PC-9 (cell line): ENCODE measurements around the gene CKM. TPM values are rescaled to one million over a fixed set of nuclear protein-coding genes. Genes with fewer than 3 reads are reported as not detected.

Experiments used
- BruUV-seq: library from RNA; stranded (reverse); fragments of 400-500 nt; replicated peaks from 2 replicates; lab custom pipeline; 2021; lab: Mats Ljungman, UMichigan
- CTCF ChIA-PET: fragments of 300-600 bp; sonication (Branson Sonifier 250); formaldehyde crosslinking; loops from one replicate; lab custom pipeline; 2022; ENCODE audit warnings: antibody characterized with exemption; lab: Charles Lee
- POLR2A ChIA-PET: fragments of 300-600 bp; sonication (Branson Sonifier 250); formaldehyde crosslinking; loops from one replicate; lab custom pipeline; 2022; ENCODE audit warnings: antibody characterized with exemption; ENCODE audit not compliant: unreplicated experiment; lab: Charles Lee
- DNase-seq, 2 experiments: peaks; one replicate each; pipeline versions ENCODE4 v3.0.0 to v3.0.0-alpha.2; 2015 to 2022; ENCODE audit warnings: mixed read lengths in 1 of 2
- H2AFZ ChIP-seq: fragments of 200-600 bp; sonication (generic); 2 replicates; pipeline ENCODE4 v1.8.1; 2017; ENCODE audit warnings: antibody characterized with exemption
- H3F3A ChIP-seq: fragments of 200-600 bp; sonication (generic); 2 replicates; pipeline ENCODE4 v1.8.1; 2017; ENCODE audit warnings: antibody characterized with exemption, mild to moderate bottlenecking, low read depth; ENCODE audit not compliant: insufficient read depth
- H3K27ac ChIP-seq: fragments of 200-600 bp; sonication (generic); 2 replicates; pipeline ENCODE4 v1.6.1; 2016; ENCODE audit warnings: mixed run types
- H3K27me3 ChIP-seq: fragments of 200-600 bp; sonication (generic); 2 replicates; pipeline ENCODE4 v1.6.1; 2016; ENCODE audit warnings: low read depth, mixed run types; ENCODE audit not compliant: insufficient read depth
- H3K36me3 ChIP-seq: fragments of 200-600 bp; sonication (generic); 2 replicates; pipeline ENCODE4 v1.6.1; 2016; ENCODE audit warnings: low read depth, mixed run types
- H3K4me1 ChIP-seq: fragments of 200-600 bp; sonication (generic); replicated peaks from 2 replicates; pipeline ENCODE4 v1.6.1; 2016; ENCODE audit warnings: mixed run types; ENCODE audit not compliant: insufficient read depth
- H3K4me2 ChIP-seq: fragments of 200-600 bp; sonication (generic); 2 replicates; pipeline ENCODE4 v1.6.1; 2017; ENCODE audit warnings: mixed run types
- H3K4me3 ChIP-seq: fragments of 200-600 bp; sonication (generic); 2 replicates; pipeline ENCODE4 v1.6.1; 2016; ENCODE audit warnings: mixed run types
- H3K79me2 ChIP-seq: fragments of 200-600 bp; sonication (generic); 2 replicates; pipeline ENCODE4 v1.6.1; 2017; ENCODE audit warnings: low read depth, mixed run types
- H3K9me2 ChIP-seq: fragments of 200-600 bp; sonication (generic); 2 replicates; pipeline ENCODE4 v1.8.1; 2017; ENCODE audit warnings: mild to moderate bottlenecking; ENCODE audit not compliant: insufficient read depth
- H3K9me3 ChIP-seq: fragments of 200-600 bp; sonication (generic); 2 replicates; pipeline ENCODE4 v1.8.1; 2016; ENCODE audit warnings: low read depth; ENCODE audit not compliant: insufficient read depth
- H4K20me1 ChIP-seq: fragments of 200-600 bp; sonication (generic); 2 replicates; pipeline ENCODE4 v1.8.1; 2017; ENCODE audit not compliant: insufficient read depth
- CTCF ChIP-seq: fragments of 200-600 bp; sonication (generic); conservative IDR thresholded peaks from 2 replicates; pipeline ENCODE4 v1.6.1; 2017; ENCODE audit warnings: mixed run types, antibody characterized with exemption, mild to moderate bottlenecking, moderate library complexity
- EZH2 ChIP-seq: fragments of 200-600 bp; sonication (generic); IDR thresholded peaks from 2 replicates; pipeline ENCODE4 v1.8.0; 2017; ENCODE audit warnings: antibody characterized with exemption, low read depth
- intact Hi-C: fragments of 100-400 bp; cut with micrococcal nuclease; formaldehyde crosslinking; loops from one replicate; pipeline ENCODE4 v1.10.0; 2022; ENCODE audit not compliant: unreplicated experiment
- total RNA-seq: library from RNA; stranded (reverse); gene quantifications from 2 replicates; pipeline ENCODE4 v1.2.3, GENCODE V29; 2021

The CKM gene
- total RNA-seq, 1 experiment from 2014 or later: not detected

GRCh38 chr19:45350477-45351058 lies 27.9 kb upstream of the CKM start:
- TF ChIP-seq CTCF (no peak), EZH2 (no peak)
- Histone ChIP-seq H3K4me1 (no peaks in the 10 kb centered on the region), H3K9me3 (no peaks in the 10 kb centered on the region), H3K27ac (no peak overlapping the region), H3K27me3 (no peaks in the 10 kb centered on the region), H3K4me3 (no peak overlapping the region), H2AFZ (no peak overlapping the region), H3K4me2 (no peak overlapping the region), H3F3A (peaks cover 6% of the 10 kb centered on the region; the same call in 1 of the 2 replicates), H3K9me2 (no peaks in the 10 kb centered on the region), H3K36me3 (no peaks in the 10 kb centered on the region), H3K79me2 (no peaks in the 10 kb centered on the region), H4K20me1 (no peaks in the 10 kb centered on the region)
- CTCF ChIA-PET: no interaction called here
- POLR2A ChIA-PET: no interaction called here
- BruUV-seq: no TSS peak
- DNase-seq: no peak
- intact Hi-C loops: no loop called here

- Histone ChIP-seq H3K79me2 (no peaks in the 10 kb centered on the region), H3K9me2 (no peaks in the 10 kb centered on the region), H4K20me1 (no peaks in the 10 kb centered on the region), H3K4me3 (no peak overlapping the region), H3K4me1 (no peaks in the 10 kb centered on the region), H3K27ac (no peak overlapping the region), H3K36me3 (no peaks in the 10 kb centered on the region), H3K4me2 (no peak overlapping the region), H2AFZ (no peak overlapping the region), H3K27me3 (no peaks in the 10 kb centered on the region), H3F3A (no peaks in the 10 kb centered on the region), H3K9me3 (no peaks in the 10 kb centered on the region)
- ChIA-PET POLR2A (no interaction called here), CTCF (no interaction called here)
- DNase-seq: no peak
- BruUV-seq: no TSS peak
- TF ChIP-seq EZH2: no peak
- no peak for TF ChIP-seq CTCF
- intact Hi-C loops: no loop called here
These were observed 26.8 kb upstream of the CKM start for GRCh38 chr19:45349430-45349941.

- TF ChIP-seq CTCF (no peak), EZH2 (no peak)
- no peak overlapping the region for H3K4me3 ChIP-seq
- no peaks in the 10 kb centered on the region for H3K27me3 ChIP-seq
- H4K20me1 ChIP-seq: no peaks in the 10 kb centered on the region
- H3K4me2 ChIP-seq: no peak overlapping the region
- H3F3A ChIP-seq: no peaks in the 10 kb centered on the region
- H3K36me3 ChIP-seq: no peaks in the 10 kb centered on the region
- no peaks in the 10 kb centered on the region for H3K9me2 ChIP-seq
- no peaks in the 10 kb centered on the region for H3K4me1 ChIP-seq
- H3K27ac ChIP-seq: no peak overlapping the region
- DNase-seq: no peak
- H3K9me3 ChIP-seq: no peaks in the 10 kb centered on the region
- H2AFZ ChIP-seq: no peak overlapping the region
- intact Hi-C loops: no loop called here
- ChIA-PET POLR2A (no interaction called here), CTCF (no interaction called here)
- no TSS peak for BruUV-seq
- H3K79me2 ChIP-seq: no peaks in the 10 kb centered on the region
These were observed 26.4 kb upstream of the CKM start for GRCh38 chr19:45349126-45349415.
